Measurements from ENCODE around the gene CASZ1. TPM values are rescaled to one million over a fixed set of nuclear protein-coding genes. Genes with fewer than 3 reads are reported as not detected.

CASZ1 gene
- total RNA-seq, 1 experiment from 2014 or later, result 3.9 TPM

GRCh38 chr1:10635992-10636391, 160.5 kb downstream of the CASZ1 start:
- Histone ChIP-seq H4K20me1 (ENCODE audit: control insufficient read depth, insufficient read depth, insufficient read length) (no peaks in the 10 kb centered on the region), H2AK5ac (ENCODE audit: insufficient read length, low read length) (no peak overlapping the region), H3K27me3 (ENCODE audit: insufficient read depth, low read length) (peaks cover 7% of the 10 kb centered on the region; the same call in 1 of the 2 replicates), H3K23ac (ENCODE audit: insufficient read length, low read depth, low read length) (no peak overlapping the region), H3K9me3 (ENCODE audit: control insufficient read depth, low read depth, low read length) (no peaks in the 10 kb centered on the region), H4K8ac (replicated peaks; ENCODE audit: insufficient read length, low read depth, low read length) (no peak overlapping the region), H3K14ac (ENCODE audit: insufficient read depth, low read length) (no peak overlapping the region), H2AFZ (ENCODE audit: low read length) (no peak overlapping the region), H3K79me2 (ENCODE audit: insufficient read depth, low read length) (no peaks in the 10 kb centered on the region), H2BK15ac (ENCODE audit: low read depth, low read length) (no peak overlapping the region), H3K4ac (ENCODE audit: low read depth, low read length) (no peak overlapping the region), H4K91ac (ENCODE audit: insufficient read length, low read depth, low read length) (no peak overlapping the region), H3K27ac (ENCODE audit: insufficient read length, low read depth, low read length) (no peak overlapping the region), H2BK12ac (ENCODE audit: insufficient read length, low read depth, low read length) (no peak overlapping the region), H3K23me2 (ENCODE audit: insufficient read length, low read depth, low read length, poor library complexity, severe bottlenecking) (no peaks in the 10 kb centered on the region), H2BK120ac (ENCODE audit: low read depth, low read length, poor library complexity, severe bottlenecking) (no peak overlapping the region), H3K18ac (ENCODE audit: insufficient read length, low read depth, low read length) (no peak overlapping the region), H3K79me1 (ENCODE audit: insufficient read depth, low read depth, low read length, poor library complexity, severe bottlenecking) (no peaks in the 10 kb centered on the region), H3K4me1 (ENCODE audit: insufficient read depth, low read length) (no peaks in the 10 kb centered on the region; the same call in 1 of the 2 replicates), H2BK20ac (ENCODE audit: low read depth, low read length, poor library complexity, severe bottlenecking) (no peak overlapping the region), H3T11ph (ENCODE audit: low read length) (no peak overlapping the region), H4K5ac (ENCODE audit: insufficient read length, low read depth, low read length) (no peak overlapping the region), H3K4me2 (ENCODE audit: insufficient read depth, insufficient read length, low read length) (no peak overlapping the region), H3K9ac (ENCODE audit: extremely low read depth, insufficient read length, low read length) (no peak overlapping the region), H3K56ac (ENCODE audit: insufficient read length, low read depth, low read length) (no peak overlapping the region), H2BK5ac (ENCODE audit: insufficient read length, low read length) (no peak overlapping the region)
- whole genome bisulfite sequencing (ENCODE audit: extremely low coverage, insufficient read length, low lambda C conversion rate), result no CpG with 5 or more reads among the region's 18 CpGs
- Mint-ChIP-seq H3K4me1 (peaks cover 16 to 36% of the 10 kb centered on the region in 2 experiments), H3K9me3 (no peaks in the 10 kb centered on the region), H3K36me3 (ENCODE audit: insufficient read depth in 1 of 3, low read depth in 3 of 3) (no peaks in the 10 kb centered on the region), H3K27me3 (ENCODE audit: low read depth) (peaks cover 27% of the 10 kb centered on the region), H3K4me3 (no peak overlapping the region), H3K27ac (no peak overlapping the region)
- no peak for DNase-seq
- TF ChIP-seq CTCF (conservative IDR thresholded peaks at IDR 0.05), result no peak

All from H9 (cell line).